ENCODE measurements around the gene XRN2. TPM values are rescaled to one million over a fixed set of nuclear protein-coding genes. Genes with fewer than 3 reads are reported as not detected.

The XRN2 gene
- total RNA-seq, 1 donor = 125 TPM

GRCh38 chr20:21395051-21395665 is 92.0 kb downstream of the XRN2 start:
- DNase-seq (ENCODE audit: insufficient read length, low spot score, missing footprints) = peak; percentile 66
- Histone ChIP-seq H3K79me2 (ENCODE audit: insufficient read depth, low read length) (no peaks in the 10 kb centered on the region), H3K4me1 (ENCODE audit: insufficient read depth, low read length) (no peaks in the 10 kb centered on the region), H3K27me3 (ENCODE audit: insufficient read depth, low read length) (peaks cover 90% of the 10 kb centered on the region), H4K20me1 (ENCODE audit: insufficient read depth, low read length) (peaks cover 6% of the 10 kb centered on the region), H3K27ac (ENCODE audit: low read depth, low read length) (no peak overlapping the region), H3K4me3 (ENCODE audit: insufficient read depth, low read length) (no peak overlapping the region), H3K4me2 (ENCODE audit: insufficient read depth, low read length) (no peak overlapping the region), H2AFZ (ENCODE audit: low read length) (no peak overlapping the region), H3K36me3 (ENCODE audit: insufficient read depth, low read length) (peaks cover 6% of the 10 kb centered on the region), H3K9me3 (ENCODE audit: low read depth, low read length) (no peaks in the 10 kb centered on the region)
- TF ChIP-seq, protein P1, sequence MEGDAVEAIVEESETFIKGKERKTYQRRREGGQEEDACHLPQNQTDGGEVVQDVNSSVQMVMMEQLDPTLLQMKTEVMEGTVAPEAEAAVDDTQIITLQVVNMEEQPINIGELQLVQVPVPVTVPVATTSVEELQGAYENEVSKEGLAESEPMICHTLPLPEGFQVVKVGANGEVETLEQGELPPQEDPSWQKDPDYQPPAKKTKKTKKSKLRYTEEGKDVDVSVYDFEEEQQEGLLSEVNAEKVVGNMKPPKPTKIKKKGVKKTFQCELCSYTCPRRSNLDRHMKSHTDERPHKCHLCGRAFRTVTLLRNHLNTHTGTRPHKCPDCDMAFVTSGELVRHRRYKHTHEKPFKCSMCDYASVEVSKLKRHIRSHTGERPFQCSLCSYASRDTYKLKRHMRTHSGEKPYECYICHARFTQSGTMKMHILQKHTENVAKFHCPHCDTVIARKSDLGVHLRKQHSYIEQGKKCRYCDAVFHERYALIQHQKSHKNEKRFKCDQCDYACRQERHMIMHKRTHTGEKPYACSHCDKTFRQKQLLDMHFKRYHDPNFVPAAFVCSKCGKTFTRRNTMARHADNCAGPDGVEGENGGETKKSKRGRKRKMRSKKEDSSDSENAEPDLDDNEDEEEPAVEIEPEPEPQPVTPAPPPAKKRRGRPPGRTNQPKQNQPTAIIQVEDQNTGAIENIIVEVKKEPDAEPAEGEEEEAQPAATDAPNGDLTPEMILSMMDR (IDR thresholded peaks at IDR 0.05; ENCODE audit: extremely low read depth, low read depth, low read length) = no peak

GRCh38 chr20:21395666-21396598 is 92.8 kb downstream of the XRN2 start:
- H3K4me3 ChIP-seq (ENCODE audit: insufficient read depth, low read length) = no peak overlapping the region
- no peaks in the 10 kb centered on the region for H3K4me1 ChIP-seq (ENCODE audit: insufficient read depth, low read length)
- no peaks in the 10 kb centered on the region for H3K36me3 ChIP-seq (ENCODE audit: insufficient read depth, low read length)
- peak; percentile 74 for DNase-seq (ENCODE audit: insufficient read length, low spot score, missing footprints)
- TF ChIP-seq, protein P1 (IDR thresholded peaks at IDR 0.05; ENCODE audit: extremely low read depth, low read depth, low read length) = no peak
- peak overlapping the region; percentile 35 for H2AFZ ChIP-seq (ENCODE audit: low read length)
- no peak overlapping the region for H3K27ac ChIP-seq (ENCODE audit: low read depth, low read length)
- H3K27me3 ChIP-seq (ENCODE audit: insufficient read depth, low read length) = peaks cover 98% of the 10 kb centered on the region
- no peaks in the 10 kb centered on the region for H3K79me2 ChIP-seq (ENCODE audit: insufficient read depth, low read length)
- H3K4me2 ChIP-seq (ENCODE audit: insufficient read depth, low read length) = no peak overlapping the region
- peaks cover 6% of the 10 kb centered on the region for H4K20me1 ChIP-seq (ENCODE audit: insufficient read depth, low read length)
- no peaks in the 10 kb centered on the region for H3K9me3 ChIP-seq (ENCODE audit: low read depth, low read length)

DNA sequence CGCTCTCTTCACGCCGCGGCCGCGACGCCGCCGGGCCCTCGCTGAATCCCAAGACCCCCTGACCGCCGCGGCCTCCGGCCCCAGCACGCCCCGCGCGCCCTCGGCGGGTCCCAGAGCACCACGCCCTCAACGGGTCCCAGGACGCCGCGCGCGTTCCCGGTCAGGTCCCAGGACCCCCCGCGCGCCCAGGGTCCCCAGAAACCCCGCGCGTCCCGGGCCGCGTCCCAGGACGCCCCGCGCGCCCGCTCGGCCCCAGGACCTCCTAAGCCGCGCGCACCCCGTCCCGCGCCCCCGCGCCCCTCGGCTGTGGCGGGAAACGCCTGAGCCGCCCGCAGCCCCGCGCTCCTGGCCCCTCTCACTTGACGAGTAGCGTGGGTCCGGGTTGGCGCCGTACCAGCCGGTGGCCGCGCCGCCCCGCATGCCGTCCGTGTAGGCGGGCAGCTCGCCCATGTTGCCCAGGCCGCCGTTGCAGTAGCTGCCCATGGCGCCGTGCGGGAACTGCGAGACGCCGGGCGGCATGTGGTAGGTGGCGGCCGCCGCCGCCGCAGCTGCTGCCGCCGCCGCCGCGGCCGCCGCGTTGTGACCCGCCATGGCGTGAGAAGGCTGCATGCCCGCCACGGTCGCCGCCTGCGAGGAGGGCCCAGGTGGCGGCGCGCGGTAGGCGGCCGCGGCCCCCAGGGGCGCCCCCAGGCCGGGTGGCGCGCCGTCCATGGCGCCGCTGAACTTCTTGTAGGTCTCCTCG is 93.6 kb downstream of the XRN2 start:
- Histone ChIP-seq H3K27me3 (ENCODE audit: insufficient read depth, low read length) (peaks cover 98% of the 10 kb centered on the region), H2AFZ (ENCODE audit: low read length) (no peak overlapping the region), H3K4me3 (ENCODE audit: insufficient read depth, low read length) (no peak overlapping the region), H3K4me2 (ENCODE audit: insufficient read depth, low read length) (no peak overlapping the region), H3K9me3 (ENCODE audit: low read depth, low read length) (no peaks in the 10 kb centered on the region), H3K27ac (ENCODE audit: low read depth, low read length) (no peak overlapping the region), H3K79me2 (ENCODE audit: insufficient read depth, low read length) (no peaks in the 10 kb centered on the region), H4K20me1 (ENCODE audit: insufficient read depth, low read length) (peaks cover 6% of the 10 kb centered on the region), H3K4me1 (ENCODE audit: insufficient read depth, low read length) (no peaks in the 10 kb centered on the region), H3K36me3 (ENCODE audit: insufficient read depth, low read length) (no peaks in the 10 kb centered on the region)
- TF ChIP-seq, protein P1 (IDR thresholded peaks at IDR 0.05; ENCODE audit: extremely low read depth, low read depth, low read length) = no peak
- peak; percentile 69 for DNase-seq (ENCODE audit: insufficient read length, low spot score, missing footprints)

Measured in osteoblast (primary cell).